K562 (cell line): ENCODE measurements around the gene TCFL5. TPM values are rescaled to one million over a fixed set of nuclear protein-coding genes. Genes with fewer than 3 reads are reported as not detected.
A peak's percentile ranks its signal among the peaks of the same experiment; 100 is the strongest.

Source experiments
- ATAC-seq: fragments of 200-7000 bp; cut with Tn5 transposase; 3 replicates; pipeline ENCODE4 v1.9.1; 2020; ENCODE audit warnings: moderate library complexity
- BruUV-seq: library from RNA; stranded (reverse); fragments of 400-500 nt; replicated peaks from 2 replicates; lab custom pipeline; 2021; lab: Mats Ljungman, UMichigan
- CTCF ChIA-PET: fragments of 300-600 bp; formaldehyde crosslinking; extraction: SDS; loops from one replicate; lab custom pipeline; 2021; ENCODE audit warnings: low intra/inter-chr PET ratio; lab: Yijun Ruan, JAX
- POLR2A ChIA-PET: fragments of 300-600, 350-650 bp; sonication (Branson Sonifier 250); formaldehyde crosslinking; extraction: SDS; loops from one replicate; lab custom pipeline; 2021; ENCODE audit warnings: antibody characterized with exemption, inconsistent platforms; lab: Yijun Ruan, JAX
- DNase-seq, 4 experiments: peaks; one replicate each; pipeline versions ENCODE4 v3.0.0 to v3.0.0-alpha.2; 2011 to 2018; ENCODE audit warnings: low spot score in 3 of 4, mixed read lengths in 3 of 4; ENCODE audit errors: extremely low read depth in 1 of 4
- FAIRE-seq: peaks from 2 replicates; lab custom pipeline; 2011; peaks lifted over from hg19 to GRCh38; lab: Jason Lieb, UNC
- H2AFZ ChIP-seq: 2 replicates; pipeline ENCODE4 v1.6.0; 2011; ENCODE audit warnings: low read depth, low read length, control low read depth, inconsistent platforms
- H3K27ac ChIP-seq: fragments of 200-600 bp; 3 replicates; pipeline ENCODE4 v1.8.0; 2011; ENCODE audit warnings: low read depth, mild to moderate bottlenecking, control low read depth, inconsistent platforms, low read length, moderate library complexity, mixed read lengths; ENCODE audit errors: extremely low read depth
- H3K27me3 ChIP-seq, 2 experiments: fragments of 300-600 bp in 1 of 2; 2 replicates in 1 of 2; 3 replicates in 1 of 2; pipeline versions ENCODE4 v1.6.0 to v1.8.0; 2011; ENCODE audit warnings: inconsistent platforms in 2 of 2, low read length in 2 of 2, mild to moderate bottlenecking in 1 of 2, mixed read lengths in 1 of 2, moderate library complexity in 1 of 2; ENCODE audit not compliant: control insufficient read depth in 2 of 2, insufficient read depth in 2 of 2
- H3K36me3 ChIP-seq: fragments of 300-600 bp; 3 replicates; pipeline ENCODE4 v1.8.0; 2011; ENCODE audit warnings: mild to moderate bottlenecking, low read length, inconsistent platforms; ENCODE audit not compliant: control insufficient read depth, insufficient read depth
- H3K4me1 ChIP-seq, 2 experiments: fragments of 200-600 bp in 1 of 2; replicated peaks in 1 of 2; 2 replicates in 1 of 2; 3 replicates in 1 of 2; pipeline versions ENCODE4 v1.5.1 to v1.8.0; 2011; ENCODE audit warnings: inconsistent platforms in 2 of 2, low read length in 2 of 2, mild to moderate bottlenecking in 1 of 2, mixed read lengths in 1 of 2, moderate library complexity in 1 of 2; ENCODE audit not compliant: control insufficient read depth in 2 of 2, insufficient read depth in 2 of 2
- H3K4me2 ChIP-seq: 2 replicates; pipeline ENCODE4 v1.6.1; 2011; ENCODE audit warnings: low read length, control low read depth, inconsistent platforms, mixed read lengths; ENCODE audit not compliant: insufficient read depth
- H3K4me3 ChIP-seq: fragments of 200-600 bp; sonication (generic), shearing (Covaris generic); 2 replicates; pipeline ENCODE4 v1.5.1; 2016; ENCODE audit warnings: control low read depth, inconsistent platforms
- H3K79me2 ChIP-seq: fragments of 200-600 bp; 3 replicates; pipeline ENCODE4 v1.8.0; 2011; ENCODE audit warnings: low read length, inconsistent platforms; ENCODE audit not compliant: control insufficient read depth, insufficient read depth
- H3K9ac ChIP-seq, 2 experiments: 2 replicates each; pipeline versions ENCODE4 v1.6.0 to v1.6.1; 2011; ENCODE audit warnings: low read depth in 2 of 2, low read length in 2 of 2, control low read depth in 1 of 2, inconsistent platforms in 1 of 2, mild to moderate bottlenecking in 1 of 2, mixed read lengths in 1 of 2; ENCODE audit not compliant: insufficient read depth in 1 of 2
- H3K9me1 ChIP-seq: one replicate; pipeline ENCODE4 v1.6.0; 2011; ENCODE audit warnings: inconsistent platforms, mild to moderate bottlenecking, low read length, moderate library complexity; ENCODE audit not compliant: control insufficient read depth, insufficient read depth
- H3K9me3 ChIP-seq: replicated peaks from 2 replicates; pipeline ENCODE4 v1.5.1; 2011; ENCODE audit warnings: low read depth, low read length, inconsistent platforms; ENCODE audit not compliant: control insufficient read depth, insufficient read depth
- H4K20me1 ChIP-seq: replicated peaks from 2 replicates; pipeline ENCODE4 v1.6.1; 2011; ENCODE audit warnings: low read length, inconsistent platforms, mixed read lengths; ENCODE audit not compliant: control insufficient read depth, insufficient read depth
- EGR1 ChIP-seq: fragments of 450-650 bp; conservative IDR thresholded peaks from 2 replicates; pipeline ENCODE4 v1.6.1; 2017; ENCODE audit warnings: mild to moderate bottlenecking
- USF1 ChIP-seq: sonication (generic); formaldehyde crosslinking; IDR thresholded peaks from 2 replicates; pipeline ENCODE4 v1.9.0; 2022; ENCODE audit warnings: mild to moderate bottlenecking, missing genetic modification reagents
- ZFP36 ChIP-seq: fragments of 150-350 bp; IDR thresholded peaks from 2 replicates; pipeline ENCODE4 v1.6.1; 2018; ENCODE audit warnings: low read length, low read depth; ENCODE audit not compliant: partially characterized antibody
- WGBS: fragments of 100-300 bp; shearing (Covaris generic); methylation state at CpG from one replicate; pipeline ENCODE4 v1.1.6; 2016; ENCODE audit warnings: low coverage, mixed read lengths; ENCODE audit not compliant: insufficient coverage; ENCODE audit errors: missing lambda C conversion rate; 5-methylcytosine and 5-hydroxymethylcytosine counted together
- in situ Hi-C: fragments of 300-500 bp; cut with MboI; formaldehyde crosslinking; loops from 4 replicates; pipeline ENCODE4 v1.15.0; 2018; ENCODE audit warnings: inconsistent platforms, mixed read lengths
- intact Hi-C: fragments of 100-400 bp; cut with micrococcal nuclease; formaldehyde crosslinking; loops from 2 replicates; pipeline ENCODE4 v1.14.2; 2022
- polyA plus RNA-seq, 8 experiments: library from polyadenylated mRNA; depleted of rRNA in 4 of 8; stranded (reverse) in 5 of 8; unstranded in 3 of 8; fragments of >200 nt; fragmentation: Nextera tagmentation in 2 of 8; fragmentation: Illumina TruSeq in 1 of 8; extraction: Ambion mirVana in 2 of 8; extraction: Trizol in 1 of 8; gene quantifications; 2 replicates each; pipeline versions ENCODE4 v1.2.1 to v1.2.3, GENCODE V29; 2011 to 2014; ENCODE audit warnings: inconsistent platforms in 1 of 8, missing spikeins in 1 of 8
- total RNA-seq, 7 experiments: library from RNA; depleted of rRNA in 6 of 7; stranded (reverse); fragments of >200 nt in 6 of 7; fragmentation: Illumina TruSeq in 2 of 7; extraction: Trizol in 2 of 7; gene quantifications; 2 replicates each; pipeline versions ENCODE4 v1.2.1 to v1.2.3, GENCODE V29; 2011 to 2021; ENCODE audit warnings: low replicate concordance in 1 of 7

The TCFL5 gene
- total and polyA plus RNA-seq, 9 of the 15 experiments (the other 6 are each of a cell fraction or from before 2014, with no cell fraction given), result 1.00 to 12.6 (median 9.1) TPM

- Histone ChIP-seq H3K9ac (no peak overlapping the region), H3K9me3 (no peaks in the 10 kb centered on the region), H3K79me2 (no peaks in the 10 kb centered on the region), H2AFZ (no peak overlapping the region), H3K9me1 (no peaks in the 10 kb centered on the region), H3K36me3 (no peaks in the 10 kb centered on the region), H4K20me1 (peaks cover 9% of the 10 kb centered on the region; the same call in 1 of the 2 replicates), H3K4me1 (peaks cover 14 to 100% of the 10 kb centered on the region in 2 experiments), H3K4me3 (no peak overlapping the region), H3K27ac (no peak overlapping the region), H3K27me3 (peaks cover 0 to 10% of the 10 kb centered on the region in 2 experiments; a peak in 3 of 5 replicates), H3K4me2 (no peak overlapping the region)
- TF ChIP-seq ZFP36 (peak; percentile 29), EGR1 (peak; percentile 72), USF1 (CRISPR knock-in tag) (no peak)
- 21% methylated on average over 23 of the region's 23 CpGs for WGBS
- FAIRE-seq (no peak), DNase-seq (peak in 1 of 4 experiments; percentile 34), ATAC-seq (no peak)
- POLR2A ChIA-PET, result no interaction called here
- in situ Hi-C loops (loop anchor here (10.0 kb wide), 1 partner anchor 194 kb away; no protein-coding TSS in a partner anchor), intact Hi-C loops (loop anchor here (10.0 kb wide), 1 partner anchor 54 kb away; no protein-coding TSS in a partner anchor)
- BruUV-seq, result no TSS peak
- CTCF ChIA-PET, result no interaction called here
Observed at GRCh38 chr20:62820208-62820961, 41.2 kb downstream of the TCFL5 start.
